HG03196 (cell line): Measurements from ENCODE around the gene TRAK2.
A peak's percentile ranks its signal among the peaks of the same experiment; 100 is the strongest.

Experiments used
- ATAC-seq: cut with Tn5 transposase; IDR thresholded peaks from one replicate; pipeline ENCODE4 v1.9.1; 2021; ENCODE audit not compliant: unreplicated experiment

TRAK2 gene

DNA sequence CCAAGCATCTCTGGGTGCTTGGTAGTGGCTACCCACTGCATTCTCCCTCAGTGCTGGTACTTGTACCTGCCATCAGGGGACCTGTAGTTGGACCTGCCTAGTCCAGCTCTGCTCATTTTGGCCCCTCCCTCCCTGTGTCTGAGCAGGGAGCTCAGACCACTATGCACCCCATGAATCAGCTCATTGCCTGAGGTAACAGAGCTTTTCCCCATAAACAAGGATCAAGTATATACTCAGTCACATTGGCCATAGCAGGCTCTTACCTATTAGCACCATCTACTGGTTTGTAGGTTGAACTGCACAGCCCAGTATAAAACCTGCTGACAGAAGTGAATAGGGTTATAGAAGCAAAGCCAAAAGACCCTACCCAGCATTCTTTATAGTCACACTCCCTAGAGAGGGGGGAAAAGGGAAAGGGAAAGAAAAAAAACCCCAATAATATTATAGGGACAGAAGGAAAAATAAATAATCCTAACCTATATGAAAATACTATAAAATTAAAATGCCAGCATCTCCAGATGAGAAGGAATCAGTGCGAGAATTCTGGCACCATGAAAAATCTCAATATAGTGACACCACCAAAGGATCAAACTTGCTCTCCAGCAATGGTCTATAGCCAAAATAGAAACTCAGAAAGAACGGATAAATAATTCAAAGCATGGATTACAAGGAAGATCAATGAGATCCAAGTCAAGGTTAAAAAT, 87.2 kb downstream of the TRAK2 start:
- no peak for ATAC-seq

DNA sequence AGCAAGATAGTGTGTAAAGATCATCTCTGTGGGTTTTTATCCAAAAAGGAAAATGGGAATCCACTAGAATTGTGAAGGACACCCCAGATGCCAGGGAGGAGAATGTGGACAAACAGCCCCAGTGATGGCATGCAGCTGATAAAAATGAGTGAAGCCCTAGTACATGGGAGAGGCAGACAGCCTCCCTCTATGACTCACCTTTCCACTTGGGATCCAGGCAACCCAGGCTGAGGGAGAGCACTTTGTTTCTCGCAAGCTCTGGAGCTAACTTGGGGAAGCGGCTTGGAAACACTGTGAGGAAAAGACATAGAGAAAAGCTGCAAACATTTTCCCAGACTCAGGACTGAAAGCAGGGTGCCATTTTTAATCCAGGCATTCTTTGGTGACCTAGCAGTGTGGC, 88.9 kb downstream of the TRAK2 start:
- ATAC-seq, result no peak

- ATAC-seq, result no peak
These were observed 90.1 kb downstream of the TRAK2 start for GRCh38 chr2:201361078-201361733.

DNA sequence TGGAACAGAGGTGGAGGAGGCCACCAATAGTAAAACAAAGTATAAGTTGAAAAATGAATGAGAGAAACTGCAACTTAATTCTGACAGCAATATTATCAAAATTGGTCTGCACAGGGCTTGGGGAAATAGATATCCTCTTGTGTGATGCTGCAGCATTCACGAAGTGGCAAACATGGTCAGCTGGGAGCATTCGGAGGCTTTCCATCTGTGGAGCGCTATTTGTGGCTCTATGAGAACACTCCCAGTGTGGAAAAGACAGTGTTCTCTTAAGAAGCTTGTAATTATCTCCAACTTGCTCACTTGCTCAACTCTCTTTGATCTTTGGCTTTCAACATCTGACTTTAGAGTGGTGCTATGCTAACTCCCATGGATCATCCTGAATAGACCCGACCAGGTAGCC, 91.0 kb downstream of the TRAK2 start:
- ATAC-seq, result no peak

- no peak for ATAC-seq
These were observed 92.6 kb downstream of the TRAK2 start for GRCh38 chr2:201358684-201359083.

DNA sequence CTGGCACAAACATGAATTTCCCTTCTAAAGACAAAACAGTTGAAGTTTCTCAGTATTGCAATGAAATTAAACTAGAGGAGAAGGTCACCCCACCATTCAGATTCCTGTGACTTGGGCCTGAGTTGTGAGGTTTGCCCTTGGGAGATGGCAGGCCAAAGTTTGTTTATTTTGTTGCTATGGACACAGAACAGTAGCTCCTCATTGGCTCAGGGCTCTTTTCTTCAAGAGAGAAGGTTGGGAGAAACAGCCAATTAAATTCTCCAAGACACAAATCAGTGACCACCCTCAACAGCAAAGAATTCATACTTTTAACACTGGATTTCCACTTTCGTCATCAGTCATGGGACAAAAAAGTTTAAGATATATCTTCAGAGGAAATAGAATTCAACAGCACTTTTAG, 94.0 kb downstream of the TRAK2 start, which contains the start of gene FLACC1:
Gene FLACC1 (minus strand): TSS at position 125 of the 400 bp plus-strand sequence. CDS start 5,941 bp downstream, outside the sequence.
- no peak for ATAC-seq

- no peak for ATAC-seq
These were observed 98.1 kb downstream of the TRAK2 start for GRCh38 chr2:201353116-201353515.

GRCh38 chr2:201350879-201351278, 100.4 kb downstream of the TRAK2 start:
- ATAC-seq, result no peak

- no peak for ATAC-seq
These were observed 101.7 kb downstream of the TRAK2 start for GRCh38 chr2:201349601-201350000.

DNA sequence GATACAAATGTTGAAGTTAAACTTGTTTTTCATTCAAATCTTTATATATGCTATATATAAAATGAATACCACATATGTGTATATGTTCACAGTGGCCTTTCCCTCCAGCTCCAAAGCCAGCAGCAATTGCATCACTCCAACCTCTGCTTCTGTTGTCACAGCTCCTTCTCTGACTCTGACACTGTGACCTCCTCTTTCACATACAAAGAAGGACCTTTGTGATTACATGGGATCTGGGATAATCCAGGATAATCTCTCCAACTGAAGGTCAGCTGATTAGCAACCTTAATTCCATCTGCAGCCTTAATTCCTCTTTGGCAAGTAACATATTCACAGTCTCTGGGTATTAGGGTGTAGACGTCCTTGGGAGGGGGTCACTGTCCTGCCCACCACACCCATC, 102.5 kb downstream of the TRAK2 start:
- no peak for ATAC-seq

DNA sequence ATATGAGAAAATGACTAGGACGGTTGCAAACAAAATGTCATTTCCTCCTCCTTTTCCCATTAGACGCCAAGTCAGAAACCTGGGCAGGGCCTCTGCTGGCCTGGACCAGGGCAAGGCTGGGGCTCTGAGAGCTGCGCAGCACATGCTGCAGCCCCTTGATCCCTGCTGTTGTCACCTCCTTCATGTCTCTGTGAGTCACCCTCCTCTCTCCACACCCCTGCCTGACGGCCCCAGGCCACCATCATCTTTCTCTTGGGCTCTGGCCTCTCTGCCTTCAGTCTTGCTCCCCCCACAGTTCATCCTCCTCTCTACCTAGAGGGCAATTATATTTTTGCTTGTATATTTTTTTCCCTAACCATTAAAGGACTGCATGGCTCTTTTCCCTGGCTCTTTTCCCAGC, 104.1 kb downstream of the TRAK2 start:
- ATAC-seq, result no peak

DNA sequence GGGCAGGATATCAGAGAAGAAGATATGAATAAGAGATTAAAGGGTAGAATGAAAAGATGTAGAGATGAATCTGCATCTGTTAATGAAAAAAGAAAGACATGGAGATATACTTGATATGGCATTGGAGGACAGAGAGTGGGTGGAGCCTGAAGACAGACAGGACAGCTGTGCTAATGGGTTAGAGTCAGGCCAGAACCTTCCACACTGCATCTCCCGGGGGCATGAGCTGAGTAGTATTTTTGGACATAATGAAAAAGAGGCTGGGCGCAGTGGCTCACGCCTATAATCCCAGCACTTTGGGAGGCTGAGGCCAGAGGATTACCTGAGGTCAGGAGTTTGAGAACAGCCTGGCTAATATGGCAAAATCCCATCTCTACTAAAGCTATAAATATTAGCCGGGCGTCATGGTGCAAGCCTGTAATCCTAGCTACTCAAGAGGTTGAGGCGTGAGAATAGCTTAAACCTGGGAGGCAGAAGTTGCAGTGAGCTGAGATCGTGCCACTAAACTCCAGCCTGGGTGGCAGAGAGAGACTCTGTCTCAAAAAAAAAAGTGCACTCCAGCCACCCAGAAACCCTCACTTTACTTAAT, 105.5 kb downstream of the TRAK2 start:
- no peak for ATAC-seq

DNA sequence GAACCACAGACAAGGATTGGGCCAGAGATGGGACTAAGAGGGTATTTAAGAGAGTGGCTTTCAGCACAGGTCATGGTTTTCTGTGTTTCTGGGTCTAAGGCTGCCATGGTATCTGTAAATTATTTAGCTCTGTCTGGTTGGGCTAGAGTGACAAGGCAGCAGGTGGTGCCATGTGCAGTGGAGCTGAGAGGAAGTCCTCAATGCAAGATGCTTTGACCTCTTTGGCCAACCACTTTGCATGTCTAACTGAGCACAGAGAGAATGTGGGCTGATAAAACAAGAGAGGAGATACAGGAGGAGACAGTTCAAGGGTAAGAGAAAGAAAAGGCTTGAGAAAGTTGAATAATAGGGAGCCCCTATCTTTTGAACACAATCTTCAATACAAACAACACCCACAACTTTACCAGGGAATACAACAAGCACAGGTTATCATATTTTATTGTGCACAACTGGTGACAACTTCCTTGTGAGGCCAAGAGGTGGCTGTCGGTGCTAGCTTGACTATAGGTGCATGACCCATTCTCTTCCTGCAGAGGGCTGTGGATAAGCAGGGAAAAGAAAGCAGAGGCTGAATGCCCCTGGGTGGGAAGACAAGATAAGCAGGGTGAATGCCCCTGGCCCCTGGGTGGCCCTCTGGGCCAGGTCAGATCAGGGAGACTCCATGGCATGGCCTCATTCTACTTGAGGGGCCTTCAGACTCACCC, 106.4 kb downstream of the TRAK2 start:
- peak; percentile 84 for ATAC-seq

DNA sequence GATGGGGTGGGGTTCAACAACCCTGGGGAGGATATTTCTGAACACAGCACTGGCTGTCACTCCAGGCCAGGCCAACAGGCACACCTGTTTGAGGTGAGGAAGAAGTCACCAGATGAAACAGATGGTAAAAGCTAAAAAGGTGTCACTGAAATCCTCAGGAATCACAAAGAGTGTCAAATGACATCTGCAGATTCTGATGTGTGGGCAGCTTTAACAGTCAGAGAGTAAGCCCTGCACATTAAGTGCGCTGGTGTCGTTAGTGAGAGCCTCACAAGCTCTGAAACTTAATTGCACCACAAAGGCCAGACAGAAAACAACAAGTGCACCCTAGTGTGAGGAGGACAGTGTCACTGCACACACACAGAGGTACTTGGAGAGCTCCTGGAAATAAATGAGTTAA, 107.7 kb downstream of the TRAK2 start:
- ATAC-seq, result no peak

DNA sequence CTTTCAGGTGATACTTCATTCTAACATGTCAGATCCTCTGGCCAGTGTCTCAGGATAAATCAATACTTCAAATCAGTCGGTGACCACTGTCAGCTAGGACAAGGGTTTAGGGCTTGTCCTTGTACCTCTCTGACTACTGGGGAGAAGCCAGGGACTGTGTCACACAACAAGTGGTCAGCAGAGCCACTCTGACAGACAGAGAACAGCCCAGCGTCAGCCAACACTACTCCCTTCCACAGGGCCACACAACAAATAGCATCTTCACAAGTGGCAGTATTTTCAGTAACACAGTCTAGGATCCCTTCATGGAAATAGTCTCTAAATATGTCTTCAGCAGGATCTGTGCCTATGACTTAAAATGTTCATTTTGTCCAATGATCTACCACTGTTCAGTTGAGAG, 108.3 kb downstream of the TRAK2 start:
- ATAC-seq, result no peak

GRCh38 chr2:201329409-201329808, 121.8 kb downstream of the TRAK2 start:
- no peak for ATAC-seq

DNA sequence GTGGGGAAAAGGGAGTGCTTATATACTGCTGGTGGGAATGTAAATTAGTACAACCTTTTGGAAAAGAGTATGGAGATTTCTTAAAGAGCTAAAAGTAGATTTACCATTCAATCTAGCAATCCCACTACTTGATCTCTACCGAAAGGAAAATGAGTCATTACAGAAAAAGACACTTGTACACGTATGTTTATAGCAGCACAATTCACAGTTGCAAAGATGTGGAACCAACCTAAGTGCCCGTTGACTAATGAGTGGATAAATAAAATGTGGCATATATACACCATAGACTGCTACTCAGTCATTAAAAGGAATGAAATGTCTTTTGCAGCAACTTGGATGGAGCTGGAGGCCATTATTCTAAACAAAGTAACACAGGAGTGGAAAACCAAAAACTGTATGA, 123.6 kb downstream of the TRAK2 start:
- no peak for ATAC-seq
